Esophagus squamous epithelium (tissue), 5 donors: ENCODE data around the gene CFAP74. TPM values are rescaled to one million over a fixed set of nuclear protein-coding genes. Genes with fewer than 3 reads are reported as not detected.

Experiments
- DNase-seq: peaks from one replicate; lab custom pipeline; 2025; lab: John Stamatoyannopoulos, UW
- H3K27ac ChIP-seq, 4 donors: fragments of 200-600 bp; sonication (generic); one replicate each; pipeline ENCODE4 v1.5.1; 2016 to 2019; ENCODE audit warnings: mild to moderate bottlenecking in 1 of 4
- H3K27me3 ChIP-seq, 4 donors: fragments of 200-600 bp; sonication (generic); 1 replicate in 3 of 4; 2 replicates in 1 of 4; pipeline versions ENCODE4 v1.5.1 to v1.6.0; 2017 to 2021; ENCODE audit warnings: antibody characterized with exemption in 1 of 4
- H3K36me3 ChIP-seq, 3 donors: fragments of 200-600 bp; sonication (generic); one replicate each; pipeline ENCODE4 v1.5.1; 2016 to 2019
- H3K4me1 ChIP-seq, 3 donors: fragments of 200-600 bp; sonication (generic); one replicate each; pipeline ENCODE4 v1.5.1; 2017 to 2019
- H3K4me3 ChIP-seq, 4 donors: fragments of 200-600 bp; sonication (generic); 1 replicate in 3 of 4; 2 replicates in 1 of 4; pipeline ENCODE4 v1.5.1; 2016 to 2019; ENCODE audit warnings: mild to moderate bottlenecking in 2 of 4, moderate library complexity in 1 of 4
- H3K9me3 ChIP-seq, 3 donors: fragments of 200-600 bp; sonication (generic); one replicate each; pipeline ENCODE4 v1.5.1; 2016 to 2019
- POLR2A ChIP-seq, 4 donors: fragments of 450-650 bp; IDR thresholded peaks; one replicate each; pipeline ENCODE4 v1.6.1; 2017; ENCODE audit warnings: antibody characterized with exemption in 4 of 4, mild to moderate bottlenecking in 4 of 4, moderate library complexity in 3 of 4
- WGBS, 2 donors: methylation state at CpG; one replicate each; pipeline ENCODE4 v1.1.5; 2018; 5-methylcytosine and 5-hydroxymethylcytosine counted together
- intact Hi-C: fragments of 100-400 bp; cut with DNase I; formaldehyde crosslinking; loops from one replicate; pipeline ENCODE4 v1.15.0; 2022
- total RNA-seq, 4 donors: library from RNA; depleted of rRNA; stranded (reverse); fragments of >200 nt; gene quantifications; one replicate each; pipeline ENCODE4 v1.1.0, GENCODE V29; 2016
- TF ChIP-seq, protein P1 (sequence below), 6 experiments: fragments of 450-650 bp in 4 of 6; fragments of 200-600 bp in 2 of 6; sonication (generic) in 2 of 6; IDR thresholded peaks; one replicate each; pipeline ENCODE4 v1.5.1; 2016 to 2019; ENCODE audit warnings: antibody characterized with exemption in 6 of 6, mild to moderate bottlenecking in 4 of 6, moderate library complexity in 4 of 6
- donor health status: DM: yes; HTN: yes; CAD: no.

CFAP74 gene
- total RNA-seq, 4 donors from 2014 or later: not detected

DNA sequence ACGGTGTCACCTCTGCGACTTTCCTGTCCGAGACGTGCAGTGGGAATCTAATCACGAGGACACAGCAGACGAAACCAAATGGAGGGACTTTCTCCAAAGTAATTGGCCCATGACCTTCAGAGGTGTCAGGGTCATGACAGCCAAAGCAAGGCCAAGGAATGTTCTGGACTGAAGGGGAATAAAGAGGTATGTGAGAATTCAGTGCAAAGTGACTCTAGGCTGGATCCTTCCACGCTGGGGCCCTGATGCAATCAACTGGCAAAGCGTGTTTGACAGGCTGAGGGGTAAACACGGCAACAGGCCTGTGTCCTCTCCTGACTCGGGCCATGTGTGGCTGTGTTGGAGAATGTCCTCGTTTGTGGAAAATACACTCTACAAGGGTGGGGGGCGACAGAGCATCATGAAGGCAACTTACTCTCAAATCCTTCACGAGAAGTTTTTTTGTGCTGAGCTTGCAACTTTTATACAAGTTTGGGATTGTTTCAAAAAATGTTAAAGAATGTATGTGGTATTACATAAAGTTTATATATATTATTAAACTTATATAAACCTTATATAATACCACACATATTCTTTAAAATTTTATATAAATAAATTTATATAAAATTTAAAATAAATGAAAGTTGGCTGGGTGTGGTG lies 1.7 kb downstream of the CFAP74 start:
- 60 to 68% methylated on average over 13 of the region's 13 CpGs for WGBS, 2 donors
- H3K27me3 ChIP-seq: peaks cover 0 to 92% (median 6%) of the 10 kb centered on the region in 4 donors
- H3K36me3 ChIP-seq: no peaks in the 10 kb centered on the region
- DNase-seq: no peak
- intact Hi-C loops: no loop called here
- peaks cover 0 to 14% (median 3%) of the 10 kb centered on the region in 3 donors for H3K4me1 ChIP-seq
- H3K4me3 ChIP-seq: no peak overlapping the region
- no peak overlapping the region for H3K27ac ChIP-seq
- TF ChIP-seq, protein P1, sequence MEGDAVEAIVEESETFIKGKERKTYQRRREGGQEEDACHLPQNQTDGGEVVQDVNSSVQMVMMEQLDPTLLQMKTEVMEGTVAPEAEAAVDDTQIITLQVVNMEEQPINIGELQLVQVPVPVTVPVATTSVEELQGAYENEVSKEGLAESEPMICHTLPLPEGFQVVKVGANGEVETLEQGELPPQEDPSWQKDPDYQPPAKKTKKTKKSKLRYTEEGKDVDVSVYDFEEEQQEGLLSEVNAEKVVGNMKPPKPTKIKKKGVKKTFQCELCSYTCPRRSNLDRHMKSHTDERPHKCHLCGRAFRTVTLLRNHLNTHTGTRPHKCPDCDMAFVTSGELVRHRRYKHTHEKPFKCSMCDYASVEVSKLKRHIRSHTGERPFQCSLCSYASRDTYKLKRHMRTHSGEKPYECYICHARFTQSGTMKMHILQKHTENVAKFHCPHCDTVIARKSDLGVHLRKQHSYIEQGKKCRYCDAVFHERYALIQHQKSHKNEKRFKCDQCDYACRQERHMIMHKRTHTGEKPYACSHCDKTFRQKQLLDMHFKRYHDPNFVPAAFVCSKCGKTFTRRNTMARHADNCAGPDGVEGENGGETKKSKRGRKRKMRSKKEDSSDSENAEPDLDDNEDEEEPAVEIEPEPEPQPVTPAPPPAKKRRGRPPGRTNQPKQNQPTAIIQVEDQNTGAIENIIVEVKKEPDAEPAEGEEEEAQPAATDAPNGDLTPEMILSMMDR (IDR thresholded peaks at IDR 0.05): no peak
- no peak for TF ChIP-seq POLR2A (IDR thresholded peaks at IDR 0.05)
- no peaks in the 10 kb centered on the region for H3K9me3 ChIP-seq

DNA sequence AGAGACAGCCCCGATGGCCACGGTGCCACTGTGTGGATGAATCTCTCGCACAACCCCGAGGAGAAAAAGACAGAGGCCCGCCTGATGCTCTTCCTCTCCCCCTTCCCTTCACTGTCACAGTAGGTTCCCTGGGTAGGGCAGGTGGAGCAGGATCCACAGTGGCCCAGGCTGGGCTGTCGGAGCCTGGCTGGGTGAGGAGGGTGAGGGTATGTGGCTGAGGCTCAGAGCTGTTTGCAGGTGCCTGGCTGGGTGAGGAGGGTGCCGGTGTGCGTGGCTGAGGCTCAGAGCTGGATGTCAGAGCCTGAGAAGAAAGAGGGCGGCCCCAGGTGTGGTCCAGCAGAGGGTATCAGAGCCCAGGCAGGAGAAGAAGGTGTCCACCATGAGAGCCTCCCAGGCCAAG lies 2.7 kb downstream of the CFAP74 start:
- TF ChIP-seq POLR2A (IDR thresholded peaks at IDR 0.05): no peak
- TF ChIP-seq, protein P1 (IDR thresholded peaks at IDR 0.05): no peak

DNA sequence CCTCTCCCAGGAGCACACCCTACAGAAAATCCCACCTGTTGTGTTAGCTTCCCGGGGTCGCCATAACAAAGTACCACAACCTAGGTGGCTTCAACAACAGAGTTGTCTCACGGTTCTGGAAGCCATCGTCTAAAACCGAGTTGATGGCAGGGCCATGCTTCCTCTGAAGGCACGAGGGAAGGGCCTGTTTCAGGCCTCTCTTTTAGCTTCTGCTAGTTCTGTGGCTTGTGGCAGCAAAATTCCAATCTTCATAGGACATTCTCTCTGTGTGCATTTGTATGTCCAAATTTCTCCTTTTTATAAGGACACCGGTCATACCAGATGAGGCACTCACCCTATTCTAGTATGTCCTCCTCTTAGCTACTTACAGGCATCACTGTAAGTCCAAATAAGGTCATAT lies 3.2 kb downstream of the CFAP74 start:
- peaks cover 0 to 84% (median 6%) of the 10 kb centered on the region in 4 donors for H3K27me3 ChIP-seq
- H3K27ac ChIP-seq: no peak overlapping the region
- intact Hi-C loops: no loop called here
- H3K4me1 ChIP-seq: peaks cover 0 to 14% (median 3%) of the 10 kb centered on the region in 3 donors
- DNase-seq: no peak
- no peak overlapping the region for H3K4me3 ChIP-seq
- no peaks in the 10 kb centered on the region for H3K9me3 ChIP-seq
- WGBS, 2 donors: 82 to 86% methylated on average over 7 of the region's 7 CpGs
- H3K36me3 ChIP-seq: no peaks in the 10 kb centered on the region
- TF ChIP-seq POLR2A (IDR thresholded peaks at IDR 0.05): no peak
- TF ChIP-seq, protein P1 (IDR thresholded peaks at IDR 0.05): no peak

More for the DNA sequence above, 2.7 kb downstream of the CFAP74 start:
- no peaks in the 10 kb centered on the region for H3K9me3 ChIP-seq
- H3K4me1 ChIP-seq: peaks cover 0 to 14% (median 3%) of the 10 kb centered on the region in 3 donors
- no peak overlapping the region for H3K4me3 ChIP-seq
- intact Hi-C loops: no loop called here
- no peak overlapping the region for H3K27ac ChIP-seq
- H3K27me3 ChIP-seq: peaks cover 0 to 86% (median 6%) of the 10 kb centered on the region in 4 donors
- H3K36me3 ChIP-seq: no peaks in the 10 kb centered on the region
- DNase-seq: no peak
- WGBS, 2 donors: 83 to 89% methylated on average over 3 to 9 of the region's 9 CpGs

DNA sequence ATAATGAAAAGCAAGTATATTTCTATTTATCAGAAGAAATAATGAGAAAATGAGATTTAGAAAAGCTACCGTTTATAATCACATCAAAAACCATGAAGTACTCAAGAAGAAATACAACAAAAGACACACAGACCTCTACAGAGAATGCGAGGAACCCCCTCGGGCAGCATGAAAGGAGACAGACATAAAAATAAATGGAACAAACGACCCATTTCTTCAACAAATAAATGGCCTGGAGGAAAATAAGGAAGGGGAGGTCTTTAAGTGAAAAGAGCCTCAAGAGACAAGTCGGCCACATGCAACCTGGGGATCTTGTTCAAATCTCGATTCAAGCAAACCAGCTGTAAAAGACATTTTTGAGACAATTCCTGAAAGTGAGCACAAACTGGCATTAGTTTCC lies 6.0 kb downstream of the CFAP74 start:
- DNase-seq: no peak
- Histone ChIP-seq H3K36me3 (no peaks in the 10 kb centered on the region), H3K27me3 (peaks cover 0 to 66% (median 0%) of the 10 kb centered on the region in 4 donors), H3K4me3 (no peak overlapping the region), H3K9me3 (no peaks in the 10 kb centered on the region), H3K4me1 (peaks cover 0 to 6% (median 0%) of the 10 kb centered on the region in 3 donors), H3K27ac (no peak overlapping the region)
- intact Hi-C loops: no loop called here
- TF ChIP-seq, protein P1 (IDR thresholded peaks at IDR 0.05): no peak
- no peak for TF ChIP-seq POLR2A (IDR thresholded peaks at IDR 0.05)
- WGBS, 2 donors: 47 to 51% methylated on average over 6 of the region's 6 CpGs

DNA sequence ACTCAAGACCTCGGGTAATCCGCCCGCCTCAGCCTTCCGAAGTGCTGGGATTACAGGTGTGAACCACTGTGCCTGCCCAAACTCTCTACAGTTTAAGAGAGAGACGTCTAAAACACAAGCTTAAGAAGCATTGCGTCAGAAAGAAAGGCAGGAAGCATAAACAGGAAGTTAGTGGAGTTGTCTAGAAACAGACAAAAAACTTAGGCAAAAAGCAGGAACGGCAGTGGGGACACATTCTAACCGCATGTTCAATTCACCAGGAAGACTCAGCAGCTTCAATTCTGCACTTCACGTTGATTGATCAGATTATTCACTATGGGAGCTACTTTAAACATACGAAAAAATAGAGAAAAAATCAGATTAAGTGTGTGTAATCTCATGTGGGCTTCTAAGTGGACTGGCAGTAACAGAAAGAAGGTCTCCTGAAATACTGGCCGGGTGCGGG lies 7.4 kb downstream of the CFAP74 start:
- Histone ChIP-seq H3K27ac (no peak overlapping the region), H3K9me3 (no peaks in the 10 kb centered on the region), H3K27me3 (peaks cover 0 to 60% (median 0%) of the 10 kb centered on the region in 4 donors), H3K4me3 (no peak overlapping the region), H3K4me1 (peaks cover 0 to 2% (median 0%) of the 10 kb centered on the region in 3 donors), H3K36me3 (no peaks in the 10 kb centered on the region)
- no peak for TF ChIP-seq POLR2A (IDR thresholded peaks at IDR 0.05)
- TF ChIP-seq, protein P1 (IDR thresholded peaks at IDR 0.05): no peak
- WGBS, 2 donors: 52 to 70% methylated on average over 11 to 12 of the region's 12 CpGs
- intact Hi-C loops: no loop called here
- no peak for DNase-seq
